ENCODE measurements around the gene ERN1. TPM values are rescaled to one million over a fixed set of nuclear protein-coding genes. Genes with fewer than 3 reads are reported as not detected.

The ERN1 gene
- total RNA-seq, 4 donors from 2014 or later = 17.2 to 30.0 (median 24.0) TPM

DNA sequence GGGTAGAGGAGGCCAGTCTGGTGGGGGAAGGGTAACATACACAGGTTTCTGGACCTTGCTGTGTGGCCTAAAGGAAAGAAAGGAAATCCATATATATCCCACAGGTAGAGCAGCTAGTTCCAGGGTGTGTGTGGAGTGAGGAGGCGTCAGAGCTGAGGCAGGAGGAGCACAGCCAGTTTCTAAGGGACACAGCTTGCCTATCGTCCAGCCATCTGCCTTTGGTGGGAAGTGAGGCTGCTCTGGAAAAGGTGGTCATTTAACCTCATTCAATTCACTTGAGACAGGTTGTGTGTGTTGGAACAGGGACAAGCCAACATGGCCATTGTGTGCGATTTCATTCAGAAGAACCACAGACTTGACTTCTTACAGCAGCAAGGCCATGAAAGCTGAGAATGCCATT lies 36.9 kb upstream of the ERN1 start:
- TF ChIP-seq, protein P1, sequence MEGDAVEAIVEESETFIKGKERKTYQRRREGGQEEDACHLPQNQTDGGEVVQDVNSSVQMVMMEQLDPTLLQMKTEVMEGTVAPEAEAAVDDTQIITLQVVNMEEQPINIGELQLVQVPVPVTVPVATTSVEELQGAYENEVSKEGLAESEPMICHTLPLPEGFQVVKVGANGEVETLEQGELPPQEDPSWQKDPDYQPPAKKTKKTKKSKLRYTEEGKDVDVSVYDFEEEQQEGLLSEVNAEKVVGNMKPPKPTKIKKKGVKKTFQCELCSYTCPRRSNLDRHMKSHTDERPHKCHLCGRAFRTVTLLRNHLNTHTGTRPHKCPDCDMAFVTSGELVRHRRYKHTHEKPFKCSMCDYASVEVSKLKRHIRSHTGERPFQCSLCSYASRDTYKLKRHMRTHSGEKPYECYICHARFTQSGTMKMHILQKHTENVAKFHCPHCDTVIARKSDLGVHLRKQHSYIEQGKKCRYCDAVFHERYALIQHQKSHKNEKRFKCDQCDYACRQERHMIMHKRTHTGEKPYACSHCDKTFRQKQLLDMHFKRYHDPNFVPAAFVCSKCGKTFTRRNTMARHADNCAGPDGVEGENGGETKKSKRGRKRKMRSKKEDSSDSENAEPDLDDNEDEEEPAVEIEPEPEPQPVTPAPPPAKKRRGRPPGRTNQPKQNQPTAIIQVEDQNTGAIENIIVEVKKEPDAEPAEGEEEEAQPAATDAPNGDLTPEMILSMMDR (IDR thresholded peaks at IDR 0.05) = no peak
- no peak for TF ChIP-seq POLR2A (IDR thresholded peaks at IDR 0.05)
- H3K4me1 ChIP-seq = no peaks in the 10 kb centered on the region
- peaks cover 0 to 20% (median 0%) of the 10 kb centered on the region in 3 donors for H3K36me3 ChIP-seq
- DNase-seq = no peak
- no peak overlapping the region for H3K27ac ChIP-seq
- H3K27me3 ChIP-seq = no peaks in the 10 kb centered on the region
- no peak overlapping the region for H3K4me3 ChIP-seq
- H3K9me3 ChIP-seq = no peaks in the 10 kb centered on the region

DNA sequence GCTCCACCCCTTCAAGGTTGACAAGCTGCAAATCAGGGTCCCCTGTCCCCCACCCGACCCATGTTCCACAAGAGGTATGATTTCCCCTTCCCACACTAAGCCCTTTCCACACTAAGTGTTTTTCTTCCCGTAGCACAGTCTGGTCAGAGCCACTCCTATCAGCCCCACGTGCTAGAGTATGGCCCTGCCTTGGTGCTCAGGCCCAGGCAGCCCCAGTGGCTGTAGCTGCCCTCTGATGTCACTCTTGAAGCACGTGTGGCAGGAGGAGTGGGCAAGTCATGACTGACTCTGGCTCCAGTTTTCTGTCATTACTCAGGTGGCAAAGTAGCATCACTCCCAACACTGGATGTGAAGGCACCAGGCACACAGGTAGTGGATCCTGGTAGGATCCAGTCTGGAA lies 35.4 kb upstream of the ERN1 start:
- TF ChIP-seq, protein P1 (IDR thresholded peaks at IDR 0.05) = no peak
- TF ChIP-seq POLR2A (IDR thresholded peaks at IDR 0.05) = no peak
- peaks cover 0 to 16% (median 0%) of the 10 kb centered on the region in 3 donors for H3K36me3 ChIP-seq
- no peaks in the 10 kb centered on the region for H3K9me3 ChIP-seq
- no peak overlapping the region for H3K4me3 ChIP-seq
- no peak for DNase-seq
- no peak overlapping the region for H3K27ac ChIP-seq
- H3K4me1 ChIP-seq = no peaks in the 10 kb centered on the region
- H3K27me3 ChIP-seq = no peaks in the 10 kb centered on the region

DNA sequence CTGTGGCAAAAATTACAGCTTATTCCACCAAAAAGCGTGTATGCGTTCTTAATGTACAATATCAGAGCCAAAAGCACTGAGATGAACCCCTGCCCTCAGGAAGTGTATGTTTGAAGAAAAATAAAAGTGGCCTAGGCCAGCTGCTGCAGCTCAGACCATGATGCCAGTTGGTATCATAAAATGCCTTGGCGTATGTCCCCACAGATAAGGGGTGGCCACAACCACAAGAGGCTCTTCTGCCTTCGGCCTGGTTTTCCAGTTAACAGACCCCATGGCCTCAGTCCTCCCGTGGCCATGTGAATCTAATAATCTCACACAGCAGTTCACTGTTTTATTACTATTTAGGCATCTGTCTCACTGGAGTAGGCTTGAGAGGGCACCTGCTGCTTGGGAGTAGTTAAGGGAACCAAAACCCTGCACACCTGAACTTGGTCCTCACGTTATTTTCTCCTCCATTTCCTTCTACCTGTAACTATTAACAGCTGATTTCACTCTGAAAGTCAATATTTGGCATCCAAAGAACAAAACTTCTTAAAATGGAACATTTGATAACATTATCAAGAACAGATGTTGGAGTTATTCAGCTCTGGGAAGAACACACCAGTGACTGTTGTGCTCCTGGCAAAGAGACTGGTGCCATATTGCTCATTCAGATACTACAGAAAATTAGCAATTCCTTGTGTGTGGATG lies 34.8 kb upstream of the ERN1 start:
- H3K4me3 ChIP-seq = no peak overlapping the region
- peaks cover 0 to 16% (median 0%) of the 10 kb centered on the region in 3 donors for H3K36me3 ChIP-seq
- no peaks in the 10 kb centered on the region for H3K4me1 ChIP-seq
- no peak for TF ChIP-seq POLR2A (IDR thresholded peaks at IDR 0.05)
- TF ChIP-seq, protein P1 (IDR thresholded peaks at IDR 0.05) = no peak
- DNase-seq = no peak
- no peak overlapping the region for H3K27ac ChIP-seq
- H3K9me3 ChIP-seq = no peaks in the 10 kb centered on the region
- no peaks in the 10 kb centered on the region for H3K27me3 ChIP-seq

DNA sequence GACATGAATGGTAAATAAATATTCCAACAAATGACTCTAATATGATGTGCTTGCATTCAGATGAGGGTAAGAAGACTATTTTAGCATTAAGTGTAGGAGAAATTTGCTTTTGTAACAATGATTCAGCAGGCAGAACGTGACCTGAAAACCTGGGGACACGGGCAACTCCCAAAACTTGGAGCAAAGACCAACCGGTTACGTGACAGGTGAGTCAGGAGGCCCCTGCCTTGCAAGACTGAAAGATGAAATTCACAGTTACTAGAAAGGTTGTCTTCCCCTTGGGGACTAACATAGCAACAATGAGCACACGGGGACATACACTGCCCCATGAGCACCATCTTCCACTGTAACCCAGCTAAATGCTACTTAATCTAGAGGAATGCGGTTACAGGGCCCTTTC lies 33.5 kb upstream of the ERN1 start:
- H3K27ac ChIP-seq = no peak overlapping the region
- TF ChIP-seq, protein P1 (IDR thresholded peaks at IDR 0.05) = no peak
- TF ChIP-seq POLR2A (IDR thresholded peaks at IDR 0.05) = no peak
- H3K36me3 ChIP-seq = peaks cover 0 to 16% (median 0%) of the 10 kb centered on the region in 3 donors
- no peak for DNase-seq
- H3K9me3 ChIP-seq = no peaks in the 10 kb centered on the region
- H3K27me3 ChIP-seq = no peaks in the 10 kb centered on the region
- no peaks in the 10 kb centered on the region for H3K4me1 ChIP-seq
- no peak overlapping the region for H3K4me3 ChIP-seq

DNA sequence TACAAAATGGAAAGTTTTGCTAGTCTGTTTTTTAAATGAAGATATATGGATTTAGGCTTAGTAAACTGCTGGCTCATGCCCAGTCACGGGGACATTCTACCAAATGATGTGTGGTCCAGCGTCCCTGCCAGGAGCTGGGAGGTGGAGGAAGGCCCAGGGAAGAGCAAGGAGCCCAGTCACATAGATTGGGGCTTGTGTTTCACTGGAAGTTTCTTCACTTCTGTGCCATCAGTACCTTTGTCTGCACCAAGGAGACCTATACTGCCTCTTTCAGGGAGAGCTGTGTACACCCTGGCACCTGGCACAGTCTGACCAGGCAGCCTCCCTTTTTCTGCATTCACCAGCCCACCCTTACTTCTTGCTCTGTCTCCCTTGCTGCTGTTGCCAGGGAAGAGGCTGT lies 32.6 kb upstream of the ERN1 start:
- no peaks in the 10 kb centered on the region for H3K27me3 ChIP-seq
- no peaks in the 10 kb centered on the region for H3K9me3 ChIP-seq
- H3K4me3 ChIP-seq = no peak overlapping the region
- peaks cover 0 to 16% (median 0%) of the 10 kb centered on the region in 3 donors for H3K36me3 ChIP-seq
- H3K27ac ChIP-seq = no peak overlapping the region
- TF ChIP-seq, protein P1 (IDR thresholded peaks at IDR 0.05) = no peak
- TF ChIP-seq POLR2A (IDR thresholded peaks at IDR 0.05) = no peak
- no peaks in the 10 kb centered on the region for H3K4me1 ChIP-seq
- no peak for DNase-seq

Data from Peyer's patch (tissue), 4 donors.